A549 (cell line): ENCODE data around the gene CSGALNACT2. TPM values are rescaled to one million over a fixed set of nuclear protein-coding genes. Genes with fewer than 3 reads are reported as not detected.

ENCODE experiments used
- ATAC-seq, 2 experiments: fragments of 200-7000 bp in 1 of 2; fragments of >200 bp in 1 of 2; cut with Nextera tagmentation in 1 of 2; cut with Tn5 transposase in 1 of 2; 3 replicates each; pipeline versions ENCODE4 v1.8.0 to v1.9.1; 2018 to 2020; ENCODE audit warnings: mild to moderate bottlenecking in 1 of 2, moderate library complexity in 1 of 2
- CTCF ChIA-PET: fragments of 300-600 bp; sonication (Branson Sonifier 250); formaldehyde crosslinking; extraction: SDS; loops from one replicate; lab custom pipeline; 2021; ENCODE audit warnings: antibody characterized with exemption, inconsistent platforms; lab: Yijun Ruan, JAX
- POLR2A ChIA-PET: fragments of 350-600 bp; formaldehyde crosslinking; extraction: SDS; loops from one replicate; lab custom pipeline; 2021; ENCODE audit warnings: antibody characterized with exemption, inconsistent platforms; lab: Yijun Ruan, JAX
- DNase-seq, 2 experiments: peaks; one replicate each; pipeline versions ENCODE4 v3.0.0 to v3.0.0-alpha.2; 2011 to 2016; ENCODE audit warnings: low read depth in 1 of 2, low spot score in 1 of 2
- FAIRE-seq: peaks from 2 replicates; lab custom pipeline; 2011; peaks lifted over from hg19 to GRCh38; lab: Jason Lieb, UNC
- H3K27ac ChIP-seq, 2 experiments: fragments of >200 bp; sonication (Bioruptor Twin); formaldehyde crosslinking; 3 replicates each; pipeline ENCODE4 v1.5.1; 2016 to 2017
- H3K4me1 ChIP-seq: fragments of >200 bp; sonication (Bioruptor Twin); formaldehyde crosslinking; 3 replicates; pipeline ENCODE4 v1.6.1; 2016
- H3K4me2 ChIP-seq: fragments of >200 bp; sonication (Bioruptor Twin); formaldehyde crosslinking; 3 replicates; pipeline ENCODE4 v1.6.1; 2016
- H3K4me3 ChIP-seq: fragments of >200 bp; sonication (Bioruptor Twin); formaldehyde crosslinking; 3 replicates; pipeline ENCODE4 v1.5.1; 2016
- H3K9me3 ChIP-seq: fragments of >200 bp; sonication (Bioruptor Twin); formaldehyde crosslinking; 3 replicates; pipeline ENCODE4 v1.6.1; 2016
- CEBPB ChIP-seq, 2 experiments: fragments of >200 bp in 1 of 2; sonication (Bioruptor Twin) in 1 of 2; formaldehyde crosslinking in 1 of 2; IDR thresholded peaks; 2 replicates each; pipeline ENCODE4 v1.6.1; 2012 to 2016
- CHD4 ChIP-seq: fragments of 200-600 bp; sonication (generic); IDR thresholded peaks from 2 replicates; pipeline ENCODE4 v1.6.1; 2016; ENCODE audit warnings: antibody characterized with exemption, mild to moderate bottlenecking, borderline replicate concordance
- ESRRA ChIP-seq: fragments of 150-350 bp; IDR thresholded peaks from 2 replicates; pipeline ENCODE4 v1.6.1; 2014; ENCODE audit warnings: mild to moderate bottlenecking, low read length, borderline replicate concordance
- FOSB ChIP-seq: fragments of 250-450 bp; sonication (Bioruptor Pico); IDR thresholded peaks from 2 replicates; pipeline ENCODE4 v1.5.0; 2020; ENCODE audit warnings: mild to moderate bottlenecking, moderate library complexity
- GATA3 ChIP-seq: IDR thresholded peaks from 2 replicates; pipeline ENCODE4 v1.6.1; 2012; ENCODE audit warnings: borderline replicate concordance
- HDAC2 ChIP-seq: fragments of 200-600 bp; sonication (generic); IDR thresholded peaks from 2 replicates; pipeline ENCODE4 v1.6.1; 2016
- HEYL ChIP-seq: fragments of 250-450 bp; sonication (Bioruptor Pico); IDR thresholded peaks from 2 replicates; pipeline ENCODE4 v1.8.0; 2021; ENCODE audit warnings: mild to moderate bottlenecking, moderate library complexity
- HOXA7 ChIP-seq: fragments of 250-450 bp; sonication (Bioruptor Pico); IDR thresholded peaks from 2 replicates; pipeline ENCODE4 v1.5.0; 2020; ENCODE audit warnings: mild to moderate bottlenecking, moderate library complexity
- HOXB13 ChIP-seq: fragments of 250-450 bp; sonication (Bioruptor Pico); IDR thresholded peaks from 2 replicates; pipeline ENCODE4 v1.5.0; 2020; ENCODE audit warnings: low read depth, mild to moderate bottlenecking, moderate library complexity
- KDM5A ChIP-seq: fragments of 200-600 bp; sonication (generic); IDR thresholded peaks from 2 replicates; pipeline ENCODE4 v1.6.1; 2016; ENCODE audit warnings: antibody characterized with exemption, mild to moderate bottlenecking
- MAZ ChIP-seq: fragments of 150-350 bp; IDR thresholded peaks from 2 replicates; pipeline ENCODE4 v1.6.1; 2014; ENCODE audit warnings: antibody characterized with exemption, low read depth, low read length, borderline replicate concordance
- MYC ChIP-seq: IDR thresholded peaks from 2 replicates; pipeline ENCODE4 v1.6.1; 2012; ENCODE audit warnings: mild to moderate bottlenecking, inconsistent platforms, low read length, improper control_type of control experiment, borderline replicate concordance
- PHF8 ChIP-seq: fragments of 200-600 bp; sonication (generic); IDR thresholded peaks from 2 replicates; pipeline ENCODE4 v1.6.1; 2016; ENCODE audit warnings: low read depth, mild to moderate bottlenecking, antibody characterized with exemption, moderate library complexity, borderline replicate concordance
- POLR2A ChIP-seq: IDR thresholded peaks from 2 replicates; pipeline ENCODE4 v1.6.1; 2012; ENCODE audit warnings: mild to moderate bottlenecking, low read length
- POLR2AphosphoS2 ChIP-seq: conservative IDR thresholded peaks from 2 replicates; pipeline ENCODE4 v1.6.1; 2012; ENCODE audit warnings: low read length, improper control_type of control experiment, inconsistent platforms
- RAD21 ChIP-seq, 2 experiments: fragments of >200 bp in 1 of 2; sonication (Bioruptor Twin) in 1 of 2; formaldehyde crosslinking in 1 of 2; IDR thresholded peaks in 1 of 2; conservative IDR thresholded peaks in 1 of 2; 2 replicates in 1 of 2; 3 replicates in 1 of 2; pipeline ENCODE4 v1.6.1; 2012 to 2018; ENCODE audit warnings: inconsistent platforms in 1 of 2
- RFX5 ChIP-seq: fragments of 450-650 bp; IDR thresholded peaks from 2 replicates; pipeline ENCODE4 v1.7.1; 2014; ENCODE audit warnings: antibody characterized with exemption, mild to moderate bottlenecking, moderate library complexity
- RNF2 ChIP-seq: fragments of 200-600 bp; sonication (generic); IDR thresholded peaks from 2 replicates; pipeline ENCODE4 v1.6.1; 2016; ENCODE audit warnings: low read depth, mild to moderate bottlenecking, antibody characterized with exemption, moderate library complexity, borderline replicate concordance
- SMC3 ChIP-seq: fragments of >200 bp; sonication (Bioruptor Twin); formaldehyde crosslinking; IDR thresholded peaks from 3 replicates; pipeline ENCODE4 v1.6.1; 2018; ENCODE audit warnings: inconsistent platforms
- ZSCAN20 ChIP-seq: fragments of 250-450 bp; sonication (Bioruptor Pico); IDR thresholded peaks from 2 replicates; pipeline ENCODE4 v1.8.0; 2022; ENCODE audit warnings: mild to moderate bottlenecking, moderate library complexity
- WGBS: methylation state at CpG from one replicate; pipeline ENCODE4 v1.1.6; 2017; ENCODE audit errors: missing lambda C conversion rate; 5-methylcytosine and 5-hydroxymethylcytosine counted together
- polyA plus RNA-seq, 4 experiments: library from polyadenylated mRNA; depleted of rRNA in 3 of 4; stranded (reverse); fragments of >200 nt; fragmentation: RNase III in 1 of 4; extraction: RNeasy Plus Mini Kit Qiagen cat#74134 plus additional on column Dnase treatment in 1 of 4; gene quantifications; 2 replicates in 3 of 4; 3 replicates in 1 of 4; pipeline ENCODE4 v1.2.3, GENCODE V29; 2011 to 2017
- TF ChIP-seq, protein P1 (sequence below): fragments of >200 bp; sonication (Bioruptor Twin); formaldehyde crosslinking; IDR thresholded peaks from 3 replicates; pipeline ENCODE4 v1.5.1; 2016
- TF ChIP-seq, protein P2 (sequence below): fragments of >200 bp; sonication (Bioruptor Twin); formaldehyde crosslinking; IDR thresholded peaks from 3 replicates; pipeline ENCODE4 v1.6.1; 2016
- TF ChIP-seq, protein P3 (sequence below): fragments of 200-600 bp; sonication (generic); IDR thresholded peaks from 2 replicates; pipeline ENCODE4 v1.6.1; 2016; ENCODE audit warnings: antibody characterized with exemption, mild to moderate bottlenecking, moderate library complexity
- TF ChIP-seq, protein P4 (sequence below): fragments of >200 bp; sonication (Bioruptor Twin); formaldehyde crosslinking; IDR thresholded peaks from 2 replicates; pipeline ENCODE4 v1.6.1; 2016
- TF ChIP-seq, protein P5 (sequence below): fragments of 250-450 bp; sonication (Bioruptor Pico); IDR thresholded peaks from 2 replicates; pipeline ENCODE4 v1.5.0; 2020; ENCODE audit warnings: low read depth, mild to moderate bottlenecking, moderate library complexity
- TF ChIP-seq, protein P6 (sequence below): fragments of 250-450 bp; sonication (Bioruptor Pico); IDR thresholded peaks from 2 replicates; pipeline ENCODE4 v1.5.0; 2021; ENCODE audit warnings: mild to moderate bottlenecking, moderate library complexity, borderline replicate concordance

The CSGALNACT2 gene
- polyA plus RNA-seq, 2 of the 4 experiments (the other 2 are of a cell fraction): 11.2 to 29.9 TPM

DNA sequence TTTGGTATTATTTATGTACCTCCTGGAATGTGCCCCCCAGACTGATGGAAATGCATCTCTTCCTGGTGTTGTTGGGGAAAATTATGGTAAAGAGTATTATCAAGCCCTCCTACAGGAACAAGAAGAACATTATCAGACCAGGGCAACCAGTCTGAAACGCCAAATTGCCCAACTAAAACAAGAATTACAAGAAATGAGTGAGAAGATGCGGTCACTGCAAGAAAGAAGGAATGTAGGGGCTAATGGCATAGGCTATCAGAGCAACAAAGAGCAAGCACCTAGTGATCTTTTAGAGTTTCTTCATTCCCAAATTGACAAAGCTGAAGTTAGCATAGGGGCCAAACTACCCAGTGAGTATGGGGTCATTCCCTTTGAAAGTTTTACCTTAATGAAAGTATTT is 17.0 kb downstream of the CSGALNACT2 start:
- no peak for FAIRE-seq
- Histone ChIP-seq H3K4me3 (no peak overlapping the region), H3K27ac (no peak overlapping the region), H3K4me2 (no peak overlapping the region), H3K9me3 (no peaks in the 10 kb centered on the region), H3K4me1 (no peaks in the 10 kb centered on the region)
- 89% methylated on average over 2 of the region's 2 CpGs for WGBS
- DNase-seq: no peak
- POLR2A ChIA-PET: no interaction called here
- TF ChIP-seq GATA3 (no peak), ZSCAN20 (CRISPR knock-in tag) (no peak), MYC (no peak), RFX5 (no peak), POLR2AphosphoS2 (no peak), PHF8 (no peak), KDM5A (no peak), POLR2A (no peak), FOSB (CRISPR knock-in tag) (no peak), HEYL (CRISPR knock-in tag) (no peak), RNF2 (no peak), ESRRA (no peak), HOXB13 (CRISPR knock-in tag) (no peak), CHD4 (no peak)
- TF ChIP-seq, protein P1, sequence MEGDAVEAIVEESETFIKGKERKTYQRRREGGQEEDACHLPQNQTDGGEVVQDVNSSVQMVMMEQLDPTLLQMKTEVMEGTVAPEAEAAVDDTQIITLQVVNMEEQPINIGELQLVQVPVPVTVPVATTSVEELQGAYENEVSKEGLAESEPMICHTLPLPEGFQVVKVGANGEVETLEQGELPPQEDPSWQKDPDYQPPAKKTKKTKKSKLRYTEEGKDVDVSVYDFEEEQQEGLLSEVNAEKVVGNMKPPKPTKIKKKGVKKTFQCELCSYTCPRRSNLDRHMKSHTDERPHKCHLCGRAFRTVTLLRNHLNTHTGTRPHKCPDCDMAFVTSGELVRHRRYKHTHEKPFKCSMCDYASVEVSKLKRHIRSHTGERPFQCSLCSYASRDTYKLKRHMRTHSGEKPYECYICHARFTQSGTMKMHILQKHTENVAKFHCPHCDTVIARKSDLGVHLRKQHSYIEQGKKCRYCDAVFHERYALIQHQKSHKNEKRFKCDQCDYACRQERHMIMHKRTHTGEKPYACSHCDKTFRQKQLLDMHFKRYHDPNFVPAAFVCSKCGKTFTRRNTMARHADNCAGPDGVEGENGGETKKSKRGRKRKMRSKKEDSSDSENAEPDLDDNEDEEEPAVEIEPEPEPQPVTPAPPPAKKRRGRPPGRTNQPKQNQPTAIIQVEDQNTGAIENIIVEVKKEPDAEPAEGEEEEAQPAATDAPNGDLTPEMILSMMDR: no peak
- TF ChIP-seq, protein P2, sequence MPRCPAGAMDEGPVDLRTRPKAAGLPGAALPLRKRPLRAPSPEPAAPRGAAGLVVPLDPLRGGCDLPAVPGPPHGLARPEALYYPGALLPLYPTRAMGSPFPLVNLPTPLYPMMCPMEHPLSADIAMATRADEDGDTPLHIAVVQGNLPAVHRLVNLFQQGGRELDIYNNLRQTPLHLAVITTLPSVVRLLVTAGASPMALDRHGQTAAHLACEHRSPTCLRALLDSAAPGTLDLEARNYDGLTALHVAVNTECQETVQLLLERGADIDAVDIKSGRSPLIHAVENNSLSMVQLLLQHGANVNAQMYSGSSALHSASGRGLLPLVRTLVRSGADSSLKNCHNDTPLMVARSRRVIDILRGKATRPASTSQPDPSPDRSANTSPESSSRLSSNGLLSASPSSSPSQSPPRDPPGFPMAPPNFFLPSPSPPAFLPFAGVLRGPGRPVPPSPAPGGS: no peak
- TF ChIP-seq, protein P3, sequence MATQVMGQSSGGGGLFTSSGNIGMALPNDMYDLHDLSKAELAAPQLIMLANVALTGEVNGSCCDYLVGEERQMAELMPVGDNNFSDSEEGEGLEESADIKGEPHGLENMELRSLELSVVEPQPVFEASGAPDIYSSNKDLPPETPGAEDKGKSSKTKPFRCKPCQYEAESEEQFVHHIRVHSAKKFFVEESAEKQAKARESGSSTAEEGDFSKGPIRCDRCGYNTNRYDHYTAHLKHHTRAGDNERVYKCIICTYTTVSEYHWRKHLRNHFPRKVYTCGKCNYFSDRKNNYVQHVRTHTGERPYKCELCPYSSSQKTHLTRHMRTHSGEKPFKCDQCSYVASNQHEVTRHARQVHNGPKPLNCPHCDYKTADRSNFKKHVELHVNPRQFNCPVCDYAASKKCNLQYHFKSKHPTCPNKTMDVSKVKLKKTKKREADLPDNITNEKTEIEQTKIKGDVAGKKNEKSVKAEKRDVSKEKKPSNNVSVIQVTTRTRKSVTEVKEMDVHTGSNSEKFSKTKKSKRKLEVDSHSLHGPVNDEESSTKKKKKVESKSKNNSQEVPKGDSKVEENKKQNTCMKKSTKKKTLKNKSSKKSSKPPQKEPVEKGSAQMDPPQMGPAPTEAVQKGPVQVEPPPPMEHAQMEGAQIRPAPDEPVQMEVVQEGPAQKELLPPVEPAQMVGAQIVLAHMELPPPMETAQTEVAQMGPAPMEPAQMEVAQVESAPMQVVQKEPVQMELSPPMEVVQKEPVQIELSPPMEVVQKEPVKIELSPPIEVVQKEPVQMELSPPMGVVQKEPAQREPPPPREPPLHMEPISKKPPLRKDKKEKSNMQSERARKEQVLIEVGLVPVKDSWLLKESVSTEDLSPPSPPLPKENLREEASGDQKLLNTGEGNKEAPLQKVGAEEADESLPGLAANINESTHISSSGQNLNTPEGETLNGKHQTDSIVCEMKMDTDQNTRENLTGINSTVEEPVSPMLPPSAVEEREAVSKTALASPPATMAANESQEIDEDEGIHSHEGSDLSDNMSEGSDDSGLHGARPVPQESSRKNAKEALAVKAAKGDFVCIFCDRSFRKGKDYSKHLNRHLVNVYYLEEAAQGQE: no peak
- no peak for ATAC-seq
- CTCF ChIA-PET: interaction anchor here (0.6 kb wide), 1 partner anchor 287 kb away, joined by 5 read pairs; no protein-coding TSS in a partner anchor

DNA sequence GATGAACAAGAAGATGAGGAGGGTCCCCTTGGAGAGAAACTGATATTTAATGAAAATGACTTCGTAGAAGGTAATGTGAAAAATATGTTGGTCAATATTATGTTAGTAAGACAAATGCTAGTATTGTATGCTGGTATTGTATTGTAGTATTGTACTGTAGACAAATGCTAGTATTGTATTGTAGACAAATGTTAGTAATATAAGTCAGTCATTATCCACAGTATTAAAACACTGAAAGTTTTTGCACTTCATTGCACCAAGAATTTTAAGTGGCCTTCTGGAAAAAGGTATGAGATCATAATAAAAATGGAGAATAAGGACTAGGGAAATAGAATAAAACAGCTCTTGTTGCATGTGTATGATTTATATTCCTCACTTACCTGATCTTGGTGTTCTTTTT is 17.5 kb downstream of the CSGALNACT2 start:
- FAIRE-seq: no peak
- 79% methylated on average over 1 of the region's 1 CpG for WGBS
- no peak overlapping the region for H3K27ac ChIP-seq
- H3K4me1 ChIP-seq: no peaks in the 10 kb centered on the region
- DNase-seq: no peak
- no peak for ATAC-seq
- no peak overlapping the region for H3K4me3 ChIP-seq
- POLR2A ChIA-PET: no interaction called here
- H3K4me2 ChIP-seq: no peak overlapping the region
- no peaks in the 10 kb centered on the region for H3K9me3 ChIP-seq
- CTCF ChIA-PET: interaction anchor here (0.8 kb wide), 1 partner anchor 49 kb away, joined by 3 read pairs; no protein-coding TSS in a partner anchor
- TF ChIP-seq CEBPB (IDR thresholded peaks at IDR 0.05): no peak
- no peak for TF ChIP-seq CHD4
- no peak for TF ChIP-seq MAZ
- TF ChIP-seq ESRRA: no peak
- TF ChIP-seq RAD21 (conservative IDR thresholded peaks at IDR 0.05 in 1 of 2, IDR thresholded peaks at IDR 0.05 in 1 of 2): no peak
- TF ChIP-seq SMC3: no peak
- TF ChIP-seq, protein P2: no peak
- no peak for TF ChIP-seq POLR2AphosphoS2
- TF ChIP-seq, protein P4, sequence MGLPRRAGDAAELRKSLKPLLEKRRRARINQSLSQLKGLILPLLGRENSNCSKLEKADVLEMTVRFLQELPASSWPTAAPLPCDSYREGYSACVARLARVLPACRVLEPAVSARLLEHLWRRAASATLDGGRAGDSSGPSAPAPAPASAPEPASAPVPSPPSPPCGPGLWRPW: no peak
- TF ChIP-seq FOSB (CRISPR knock-in tag): no peak
- TF ChIP-seq ZSCAN20 (CRISPR knock-in tag): no peak
- TF ChIP-seq, protein P5, sequence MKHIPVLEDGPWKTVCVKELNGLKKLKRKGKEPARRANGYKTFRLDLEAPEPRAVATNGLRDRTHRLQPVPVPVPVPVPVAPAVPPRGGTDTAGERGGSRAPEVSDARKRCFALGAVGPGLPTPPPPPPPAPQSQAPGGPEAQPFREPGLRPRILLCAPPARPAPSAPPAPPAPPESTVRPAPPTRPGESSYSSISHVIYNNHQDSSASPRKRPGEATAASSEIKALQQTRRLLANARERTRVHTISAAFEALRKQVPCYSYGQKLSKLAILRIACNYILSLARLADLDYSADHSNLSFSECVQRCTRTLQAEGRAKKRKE: no peak
- TF ChIP-seq RFX5: no peak
- TF ChIP-seq, protein P6, sequence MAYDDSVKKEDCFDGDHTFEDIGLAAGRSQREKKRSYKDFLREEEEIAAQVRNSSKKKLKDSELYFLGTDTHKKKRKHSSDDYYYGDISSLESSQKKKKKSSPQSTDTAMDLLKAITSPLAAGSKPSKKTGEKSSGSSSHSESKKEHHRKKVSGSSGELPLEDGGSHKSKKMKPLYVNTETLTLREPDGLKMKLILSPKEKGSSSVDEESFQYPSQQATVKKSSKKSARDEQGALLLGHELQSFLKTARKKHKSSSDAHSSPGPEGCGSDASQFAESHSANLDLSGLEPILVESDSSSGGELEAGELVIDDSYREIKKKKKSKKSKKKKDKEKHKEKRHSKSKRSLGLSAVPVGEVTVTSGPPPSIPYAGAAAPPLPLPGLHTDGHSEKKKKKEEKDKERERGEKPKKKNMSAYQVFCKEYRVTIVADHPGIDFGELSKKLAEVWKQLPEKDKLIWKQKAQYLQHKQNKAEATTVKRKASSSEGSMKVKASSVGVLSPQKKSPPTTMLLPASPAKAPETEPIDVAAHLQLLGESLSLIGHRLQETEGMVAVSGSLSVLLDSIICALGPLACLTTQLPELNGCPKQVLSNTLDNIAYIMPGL: no peak
- TF ChIP-seq HOXA7 (CRISPR knock-in tag): no peak
- no peak for TF ChIP-seq RNF2
- no peak for TF ChIP-seq HDAC2
